C4-2B (cell line): ENCODE data around the gene DNAH6.

Experiments
- ZFX ChIP-seq: fragments of 450-650 bp; IDR thresholded peaks from 2 replicates; pipeline ENCODE4 v1.6.1; 2017
- TF ChIP-seq, protein P1 (sequence below): fragments of 450-650 bp; conservative IDR thresholded peaks from 2 replicates; pipeline ENCODE4 v1.5.1; 2017; ENCODE audit warnings: mild to moderate bottlenecking

DNA sequence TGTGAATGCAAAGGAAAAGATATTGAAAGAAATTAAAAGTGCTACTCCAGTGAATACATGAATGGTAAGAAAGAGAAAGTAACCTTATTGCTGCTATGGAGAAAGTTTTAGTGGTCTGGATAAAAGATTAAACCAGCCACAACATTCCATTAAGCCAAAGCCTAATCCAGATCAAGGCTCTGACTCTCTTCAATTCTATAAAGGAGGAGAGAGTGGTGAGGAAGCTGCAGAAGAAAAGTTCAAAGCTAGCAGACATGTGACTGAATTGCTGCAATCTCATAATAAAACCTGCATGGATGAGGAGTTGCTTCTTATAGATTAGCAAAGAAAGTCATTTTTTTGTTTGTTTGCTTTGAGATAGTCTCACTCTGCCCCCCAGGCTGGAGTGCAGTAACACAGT, 130.2 kb downstream of the DNAH6 start:
- TF ChIP-seq, protein P1, sequence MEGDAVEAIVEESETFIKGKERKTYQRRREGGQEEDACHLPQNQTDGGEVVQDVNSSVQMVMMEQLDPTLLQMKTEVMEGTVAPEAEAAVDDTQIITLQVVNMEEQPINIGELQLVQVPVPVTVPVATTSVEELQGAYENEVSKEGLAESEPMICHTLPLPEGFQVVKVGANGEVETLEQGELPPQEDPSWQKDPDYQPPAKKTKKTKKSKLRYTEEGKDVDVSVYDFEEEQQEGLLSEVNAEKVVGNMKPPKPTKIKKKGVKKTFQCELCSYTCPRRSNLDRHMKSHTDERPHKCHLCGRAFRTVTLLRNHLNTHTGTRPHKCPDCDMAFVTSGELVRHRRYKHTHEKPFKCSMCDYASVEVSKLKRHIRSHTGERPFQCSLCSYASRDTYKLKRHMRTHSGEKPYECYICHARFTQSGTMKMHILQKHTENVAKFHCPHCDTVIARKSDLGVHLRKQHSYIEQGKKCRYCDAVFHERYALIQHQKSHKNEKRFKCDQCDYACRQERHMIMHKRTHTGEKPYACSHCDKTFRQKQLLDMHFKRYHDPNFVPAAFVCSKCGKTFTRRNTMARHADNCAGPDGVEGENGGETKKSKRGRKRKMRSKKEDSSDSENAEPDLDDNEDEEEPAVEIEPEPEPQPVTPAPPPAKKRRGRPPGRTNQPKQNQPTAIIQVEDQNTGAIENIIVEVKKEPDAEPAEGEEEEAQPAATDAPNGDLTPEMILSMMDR: no peak
- TF ChIP-seq ZFX: no peak
